Activated naive CD4-positive, alpha-beta T cell treated with anti-CD3 and anti-CD28 coated beads, Interleukin-2, amount 50 U/mL, for 16 hours (primary cell): ENCODE data around the gene ZNF816.
"Not testable (repeated sequence)": the region's sequence is repeated elsewhere in the genome, so short reads cannot be mapped to it uniquely, and the experiment has no call there.

Experiments
- DNase-seq: peaks from one replicate; pipeline ENCODE4 v3.0.0-alpha.2; 2020

ZNF816 gene

DNA sequence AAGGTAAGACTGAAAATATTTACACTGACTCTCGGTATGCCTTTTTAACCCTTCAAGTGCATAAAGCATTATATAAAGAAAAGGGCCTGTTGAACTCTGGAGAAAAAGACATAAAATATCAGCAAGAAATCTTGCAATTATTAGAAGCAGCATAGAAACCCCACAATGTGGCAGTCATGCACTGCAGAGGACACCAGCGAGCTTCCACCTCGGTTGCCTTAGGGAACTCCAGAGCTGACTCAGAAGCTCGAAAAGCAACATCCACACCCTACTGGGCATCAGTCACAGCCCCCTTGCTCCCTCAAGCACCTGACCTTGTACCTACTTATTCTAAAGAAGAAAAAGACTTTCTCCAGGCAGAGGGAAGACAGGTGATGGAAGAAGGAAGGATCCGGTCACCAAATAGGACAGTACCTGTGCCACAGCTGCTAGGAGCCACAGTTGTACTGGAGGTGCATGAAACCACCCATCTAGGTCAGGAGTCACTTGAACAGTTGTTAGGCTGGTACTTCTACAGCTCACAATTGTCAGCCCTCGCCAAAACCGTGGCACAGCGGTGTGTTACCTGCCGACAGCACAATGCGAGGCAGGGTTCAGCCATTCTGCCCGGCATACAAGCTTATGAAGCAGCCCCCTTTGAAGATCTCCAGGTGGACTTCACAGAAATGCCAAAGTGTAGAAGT is 2.9 kb downstream of the ZNF816 start:
- DNase-seq, result no peak

GRCh38 chr19:52957591-52957990 is 5.1 kb downstream of the ZNF816 start:
- DNase-seq, result no peak

- no peak for DNase-seq
Measured at GRCh38 chr19:52956917-52957316, 5.8 kb downstream of the ZNF816 start.

DNA sequence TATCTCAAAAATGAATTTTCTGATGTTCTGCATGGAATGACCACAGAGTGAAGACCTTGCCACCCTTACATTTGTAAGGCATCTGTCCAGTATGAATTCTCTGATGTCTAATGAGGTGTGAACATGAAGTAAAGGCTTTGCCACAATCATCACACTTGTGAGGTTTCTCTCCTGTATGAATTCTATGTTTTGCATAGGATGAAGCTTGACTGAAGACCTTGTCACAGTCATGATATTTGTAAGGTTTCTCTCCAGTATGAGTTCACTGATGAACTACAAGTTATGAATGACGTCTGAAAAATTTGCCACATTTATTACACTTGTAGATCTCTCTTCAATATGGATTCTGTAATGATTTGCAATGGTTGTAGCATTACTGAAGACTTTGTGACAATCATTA is 13.3 kb downstream of the ZNF816 start:
- no peak for DNase-seq

DNA sequence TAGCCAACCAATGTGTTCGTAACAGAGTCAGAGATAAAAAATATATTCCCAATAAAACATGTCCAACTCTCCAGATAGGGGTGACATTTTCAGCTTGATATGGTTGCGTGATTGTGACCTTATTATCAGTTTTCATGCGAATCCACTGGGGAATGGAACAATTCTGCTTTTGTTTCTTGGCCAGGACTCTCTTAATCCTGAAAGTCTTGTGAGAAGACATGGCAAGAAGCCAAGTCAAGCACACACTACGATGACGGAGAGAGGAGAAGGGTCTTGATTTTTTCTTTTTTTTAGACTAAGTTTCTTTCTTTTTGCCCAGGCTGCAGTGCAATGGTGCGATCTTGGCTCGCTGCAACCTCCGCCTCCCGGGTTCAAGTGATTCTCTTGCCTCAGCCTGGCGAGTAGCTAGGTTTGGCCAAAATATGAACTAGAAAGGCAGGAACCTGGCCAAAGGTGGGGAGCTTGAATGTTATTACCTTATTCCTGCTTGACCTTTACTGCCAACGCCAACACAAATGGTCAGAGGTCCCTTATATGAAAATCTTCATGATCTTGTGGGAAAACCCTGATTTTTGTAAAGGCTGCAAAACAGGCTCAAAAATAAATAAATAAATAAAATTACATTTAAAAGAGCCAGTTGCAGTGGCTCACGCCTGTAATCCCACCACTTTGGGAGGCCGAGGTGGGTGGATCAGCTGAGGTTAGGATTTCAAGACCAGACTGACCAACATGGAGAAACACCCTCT is 14.5 kb downstream of the ZNF816 start:
- DNase-seq, result no peak

DNA sequence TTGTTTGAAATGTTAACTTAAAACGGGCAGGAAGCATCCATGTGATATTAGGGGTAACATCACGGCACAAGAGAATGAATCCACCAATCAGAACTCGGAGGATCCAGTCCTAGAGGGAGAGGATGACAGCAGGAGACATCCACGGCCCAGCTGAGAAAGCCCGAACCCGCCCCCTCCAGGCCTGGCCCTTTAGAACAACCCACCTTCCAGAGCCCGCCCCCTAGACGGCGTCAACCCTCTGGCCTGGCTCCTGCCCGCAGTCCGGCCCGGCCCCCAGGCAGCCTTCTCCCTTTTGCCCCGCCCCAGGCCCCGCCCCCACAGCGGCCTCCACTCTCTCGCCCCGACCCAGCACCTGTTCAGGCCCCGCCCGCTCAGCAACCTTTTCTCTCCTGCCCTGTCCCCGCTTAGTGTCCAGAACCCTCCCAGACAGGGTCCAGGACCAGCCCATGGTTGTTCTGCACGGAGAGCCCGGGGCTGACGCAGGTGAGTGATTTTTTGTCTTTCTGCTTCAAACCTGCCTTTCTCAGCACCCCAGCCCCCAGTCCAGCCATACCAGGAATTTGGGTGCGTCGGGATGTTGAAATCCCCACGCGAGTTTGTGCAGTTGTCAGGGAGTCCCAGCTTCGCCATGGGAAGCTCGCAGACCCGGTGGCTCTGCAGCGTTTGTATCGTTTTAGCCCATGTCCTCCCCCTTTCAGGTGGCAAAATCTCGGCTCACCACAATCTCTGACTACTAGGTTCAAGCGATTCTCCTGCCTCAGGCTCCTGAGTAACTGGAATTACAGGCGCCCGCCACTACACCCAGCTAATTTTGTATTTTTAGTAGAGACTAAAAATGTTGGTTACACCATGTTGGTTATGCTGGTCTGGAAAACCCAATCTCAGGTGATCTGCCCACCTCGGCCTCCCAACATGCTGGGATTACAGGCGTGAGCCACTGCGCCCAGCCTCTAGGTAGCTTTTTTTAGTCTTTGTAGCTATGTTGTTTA is 16.1 kb downstream of the ZNF816 start:
- no peak for DNase-seq

- no peak for DNase-seq
Measured at GRCh38 chr19:52945652-52946321, 16.9 kb downstream of the ZNF816 start.

DNA sequence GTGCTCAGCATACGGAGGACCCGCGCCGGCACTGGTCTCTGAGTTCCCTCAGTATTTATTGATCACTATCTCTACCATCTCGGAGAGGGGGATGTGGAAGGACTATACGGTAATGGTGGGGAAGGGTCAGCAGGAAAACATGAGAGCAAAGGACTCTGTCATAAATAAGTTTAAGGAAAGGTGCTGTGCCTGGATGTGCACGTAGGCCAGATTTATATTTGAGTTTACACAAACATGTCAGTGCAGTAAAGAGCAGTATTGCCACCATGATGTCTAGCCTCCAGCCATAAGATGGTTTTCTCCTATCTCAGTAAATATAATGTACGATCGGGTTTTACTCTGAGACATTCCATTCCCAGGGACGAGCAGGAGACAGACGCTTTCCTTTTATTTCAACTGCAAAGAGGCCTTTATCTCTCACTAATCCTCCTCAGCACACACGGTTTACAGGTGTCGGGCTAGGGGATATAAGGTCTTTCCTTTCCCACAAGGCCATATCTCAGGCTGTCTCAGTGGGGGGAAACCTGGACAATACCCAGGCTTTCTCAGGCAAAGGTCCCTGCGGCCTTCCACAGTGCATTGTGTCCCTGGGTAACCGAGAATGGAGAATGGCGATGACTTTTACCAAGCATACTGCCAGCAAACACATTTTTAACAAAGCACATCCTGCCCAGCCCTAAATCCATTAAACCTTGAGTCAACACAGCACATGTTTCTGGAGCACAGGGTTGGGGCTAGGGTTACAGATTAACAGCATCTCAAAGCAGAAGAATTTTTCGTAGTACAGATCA is 17.8 kb downstream of the ZNF816 start:
- DNase-seq, result not testable (repeated sequence)

GRCh38 chr19:52943884-52944643 is 18.6 kb downstream of the ZNF816 start:
- no peak for DNase-seq

DNA sequence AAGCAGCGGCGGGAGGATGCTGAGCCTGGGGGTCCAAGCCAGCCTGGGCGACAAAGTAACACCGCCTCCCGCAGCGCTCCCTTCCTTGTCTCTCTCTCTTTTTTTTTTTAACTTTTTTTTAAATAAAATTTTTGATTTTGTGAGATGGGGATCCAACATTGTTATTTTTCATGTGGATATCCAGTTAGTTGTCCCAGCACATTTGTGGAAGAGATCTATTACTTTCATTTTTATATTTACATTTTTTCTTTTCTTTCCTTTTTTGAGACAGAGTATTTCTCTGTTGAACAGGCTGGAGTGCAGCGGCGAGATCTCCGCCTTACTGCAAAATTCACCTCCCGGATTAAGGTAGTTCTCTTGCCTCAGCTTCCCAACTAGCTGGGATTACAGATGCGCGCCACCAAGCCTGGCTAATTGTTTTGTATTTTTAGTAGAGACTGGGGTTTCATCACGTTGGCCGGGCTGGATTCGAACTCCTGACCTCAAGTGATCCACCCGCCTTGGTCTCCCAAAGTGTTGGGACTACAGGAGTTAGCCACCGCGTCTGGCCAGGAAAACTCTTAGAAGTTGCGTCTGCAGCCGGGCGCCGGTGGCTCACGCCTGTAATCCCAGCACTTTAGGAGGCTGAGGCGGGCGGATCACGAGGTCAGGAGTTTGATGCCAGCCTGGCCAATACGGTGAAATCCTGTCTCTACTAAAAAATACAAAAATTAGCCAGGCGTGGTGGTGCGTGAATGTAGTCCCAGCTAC is 19.4 kb downstream of the ZNF816 start:
- no peak for DNase-seq

DNA sequence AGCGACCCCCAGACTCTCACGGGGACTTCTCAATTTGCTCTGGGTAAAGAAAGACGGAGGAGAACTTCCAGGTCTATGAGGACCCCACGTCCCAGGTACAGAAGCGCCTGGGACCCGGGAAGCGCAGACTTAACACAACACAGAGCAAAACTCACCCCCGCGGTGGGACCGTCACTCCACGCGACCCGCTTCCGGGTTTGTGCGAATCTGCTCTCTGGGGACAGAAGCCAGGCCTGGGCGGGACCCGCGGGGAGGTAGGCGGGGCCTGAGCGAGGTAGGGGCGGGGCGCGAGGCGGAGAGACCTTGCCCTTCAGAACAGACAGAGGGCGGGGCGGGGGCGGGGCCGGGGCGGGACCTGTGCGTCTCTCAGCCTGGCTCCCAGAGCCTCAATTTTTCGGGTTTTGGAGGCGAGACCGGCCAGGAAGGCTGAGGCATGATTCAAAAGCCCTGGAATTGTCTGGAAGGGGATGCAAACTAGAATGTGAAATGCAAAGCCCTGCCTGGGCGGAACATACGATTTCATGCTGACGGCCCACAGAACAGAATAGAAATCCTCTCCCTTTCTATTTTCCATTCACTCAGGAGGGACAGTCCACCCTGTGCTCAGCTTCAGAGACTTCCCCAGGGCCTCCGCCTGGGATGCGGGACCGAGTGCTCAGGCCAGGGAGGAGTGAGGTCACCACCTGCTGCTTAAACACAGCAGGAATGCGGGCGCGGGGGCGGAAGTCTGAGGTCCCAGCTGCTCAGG is 20.1 kb downstream of the ZNF816 start:
- DNase-seq, result peak; percentile 89

- DNase-seq, result peak; percentile 27
Measured at GRCh38 chr19:52941941-52942385, 20.7 kb downstream of the ZNF816 start.

- DNase-seq, result not testable (repeated sequence)
Measured at GRCh38 chr19:52941523-52941922, 21.2 kb downstream of the ZNF816 start.

DNA sequence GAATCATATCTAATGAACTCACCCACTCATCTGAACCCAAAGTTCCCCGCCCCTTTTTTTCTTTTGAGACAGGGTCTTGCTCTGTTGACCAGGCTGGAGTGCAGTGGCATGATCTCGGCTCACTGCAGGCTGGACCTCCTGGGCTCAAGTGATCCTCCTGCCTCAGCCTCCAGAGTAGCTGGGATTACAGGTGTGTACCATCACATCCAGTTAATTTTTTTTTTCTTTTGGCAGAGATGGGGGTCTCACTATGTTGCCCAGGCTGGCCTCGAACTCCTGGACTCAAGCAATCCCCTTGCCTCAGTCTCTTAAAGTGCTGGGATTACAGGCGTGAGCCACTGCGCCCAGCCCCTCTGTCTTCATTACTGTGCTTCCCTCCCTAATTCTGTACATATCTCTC is 21.8 kb downstream of the ZNF816 start:
- not testable (repeated sequence) for DNase-seq

DNA sequence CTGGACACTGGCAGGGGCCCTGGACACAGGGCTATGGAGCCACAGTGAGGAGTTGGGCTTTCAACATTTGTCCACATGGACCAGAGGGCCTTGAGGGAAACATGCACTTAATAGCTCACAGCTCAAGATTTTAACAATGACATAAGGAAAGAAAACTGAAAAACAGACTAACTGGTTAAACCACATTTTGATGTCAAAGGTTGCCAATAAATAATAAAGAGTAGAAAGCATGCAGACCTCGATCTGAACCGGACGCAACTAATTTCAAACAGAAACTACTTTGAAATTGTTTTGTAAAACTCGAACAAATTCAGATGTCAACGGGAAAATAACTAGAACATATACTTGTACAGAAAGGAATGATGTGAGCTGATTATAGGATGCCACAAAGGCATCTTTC is 23.9 kb downstream of the ZNF816 start:
- DNase-seq, result no peak

GRCh38 chr19:52936954-52937325 is 25.7 kb downstream of the ZNF816 start:
- DNase-seq, result no peak

DNA sequence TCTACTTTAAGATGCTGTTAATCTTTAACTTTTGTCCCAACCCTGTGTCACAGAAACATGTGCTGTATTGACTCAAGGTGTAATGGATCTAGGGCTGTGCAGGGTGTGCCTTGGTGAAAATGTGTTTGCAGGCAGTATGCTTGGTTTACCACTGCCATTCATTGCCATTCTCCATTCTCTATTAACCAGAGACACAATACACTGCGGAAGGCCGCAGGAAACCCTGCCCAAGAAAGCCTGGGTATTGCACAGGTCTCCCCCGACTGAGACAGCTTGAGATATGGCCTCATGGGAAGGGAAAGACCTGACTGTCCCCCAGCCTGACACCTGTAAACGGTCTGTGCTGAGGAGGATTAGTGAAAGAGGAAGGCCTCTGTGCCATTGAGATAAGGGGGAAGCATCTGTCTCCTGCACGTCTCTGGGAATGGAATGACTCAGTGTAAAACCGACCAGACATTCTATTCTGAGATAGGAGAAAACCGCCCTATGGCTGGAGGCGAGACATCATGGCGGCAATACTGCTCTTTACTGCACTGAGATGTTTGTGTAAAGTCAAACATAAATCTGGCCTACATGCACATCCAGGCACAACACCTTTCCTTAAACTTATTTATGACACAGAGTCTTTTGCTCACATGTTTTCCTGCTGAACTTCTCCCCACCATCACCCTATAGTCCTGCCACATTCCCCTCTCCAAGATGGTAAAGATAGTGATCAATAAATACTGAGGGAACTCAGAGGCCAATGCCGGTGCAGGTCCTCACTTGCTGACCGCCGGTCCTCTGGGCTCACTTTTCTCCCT is 26.3 kb downstream of the ZNF816 start:
- no peak for DNase-seq

- DNase-seq, result no peak
Measured at GRCh38 chr19:52935434-52935833, 27.2 kb downstream of the ZNF816 start.

DNA sequence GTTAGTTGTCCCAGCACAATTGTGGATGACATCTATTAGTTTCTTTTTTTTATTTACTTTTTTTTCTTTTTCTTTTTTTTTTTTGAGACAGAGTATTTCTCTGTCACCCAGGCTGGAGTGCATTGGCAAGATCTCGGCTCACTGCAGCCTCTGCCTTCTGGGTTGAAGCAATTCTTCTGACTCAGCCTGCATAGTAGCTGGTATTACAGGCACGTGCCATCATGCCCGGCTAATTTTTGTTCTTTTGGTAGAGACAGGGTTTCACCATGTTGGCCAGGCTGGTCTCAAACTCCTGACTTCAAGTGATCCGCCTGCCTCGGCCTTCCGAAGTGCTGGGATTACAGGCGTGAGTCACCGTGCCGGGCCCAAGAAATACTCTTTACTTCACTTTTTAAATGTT is 38.0 kb downstream of the ZNF816 start:
- DNase-seq, result not testable (repeated sequence)
